ENCODE results near the gene JMJD1C.

The JMJD1C gene

GRCh38 chr10:63465293-63466143 lies at the start of gene JMJD1C:
Gene JMJD1C (minus strand): TSS chr10:63465977. CDS start chr10:63465662, 315 bp downstream.
- peak within 1 kb of the TSS; percentile 87 for H2AFZ ChIP-seq
- peak within 1 kb of the TSS; percentile 81 for H3K9ac ChIP-seq
- peaks cover 19% of the 10 kb centered on the region for H3K79me2 ChIP-seq
- no peaks in the 10 kb centered on the region for H3K9me3 ChIP-seq (ENCODE audit: control insufficient read depth, low read length)
- peak; percentile 6 for TF ChIP-seq CTCF (IDR thresholded peaks at IDR 0.05)
- no peaks in the 10 kb centered on the region for H3K36me3 ChIP-seq (ENCODE audit: control insufficient read depth, insufficient read depth, low read length)
- H3K4me1 ChIP-seq, result peaks cover 2% of the 10 kb centered on the region
- peak within 1 kb of the TSS; percentile 94 for H3K27ac ChIP-seq
- no peaks in the 10 kb centered on the region for H3K27me3 ChIP-seq (ENCODE audit: control insufficient read depth, insufficient read depth, low read length)
- H3K4me3 ChIP-seq (ENCODE audit: low read depth, low read length), result peak within 1 kb of the TSS; percentile 81
- peak within 1 kb of the TSS; percentile 57 for H3K4me2 ChIP-seq (ENCODE audit: low read length)

- H3K9ac ChIP-seq, result no peak overlapping the region
- H3K4me1 ChIP-seq, result peaks cover 25% of the 10 kb centered on the region
- no peaks in the 10 kb centered on the region for H3K27me3 ChIP-seq (ENCODE audit: control insufficient read depth, insufficient read depth, low read length)
- no peaks in the 10 kb centered on the region for H3K9me3 ChIP-seq (ENCODE audit: control insufficient read depth, low read length)
- H3K79me2 ChIP-seq, result peaks cover 63% of the 10 kb centered on the region
- no peak overlapping the region for H3K4me3 ChIP-seq (ENCODE audit: low read depth, low read length)
- no peak overlapping the region for H3K4me2 ChIP-seq (ENCODE audit: low read length)
- H3K27ac ChIP-seq, result no peak overlapping the region
- no peaks in the 10 kb centered on the region for H3K36me3 ChIP-seq (ENCODE audit: control insufficient read depth, insufficient read depth, low read length)
- no peak for TF ChIP-seq CTCF (IDR thresholded peaks at IDR 0.05)
- no peak overlapping the region for H2AFZ ChIP-seq
Measured at GRCh38 chr10:63515002-63515763, 49.4 kb upstream of the JMJD1C start.

- Histone ChIP-seq H3K27ac (no peak overlapping the region), H3K4me3 (ENCODE audit: low read depth, low read length) (no peak overlapping the region), H3K4me2 (ENCODE audit: low read length) (no peak overlapping the region), H3K4me1 (peaks cover 12% of the 10 kb centered on the region), H3K9me3 (ENCODE audit: control insufficient read depth, low read length) (no peaks in the 10 kb centered on the region), H3K9ac (no peak overlapping the region), H3K27me3 (ENCODE audit: control insufficient read depth, insufficient read depth, low read length) (no peaks in the 10 kb centered on the region), H3K36me3 (ENCODE audit: control insufficient read depth, insufficient read depth, low read length) (no peaks in the 10 kb centered on the region), H2AFZ (no peak overlapping the region), H3K79me2 (peaks cover 76% of the 10 kb centered on the region)
- no peak for TF ChIP-seq CTCF (IDR thresholded peaks at IDR 0.05)
Measured at GRCh38 chr10:63506554-63506953, 40.8 kb upstream of the JMJD1C start.

GRCh38 chr10:63505562-63505961 lies 39.8 kb upstream of the JMJD1C start:
- Histone ChIP-seq H3K4me1 (peaks cover 12% of the 10 kb centered on the region), H3K9ac (no peak overlapping the region), H3K27me3 (ENCODE audit: control insufficient read depth, insufficient read depth, low read length) (no peaks in the 10 kb centered on the region), H3K9me3 (ENCODE audit: control insufficient read depth, low read length) (no peaks in the 10 kb centered on the region), H3K79me2 (peaks cover 66% of the 10 kb centered on the region), H3K4me2 (ENCODE audit: low read length) (no peak overlapping the region), H3K4me3 (ENCODE audit: low read depth, low read length) (no peak overlapping the region), H3K36me3 (ENCODE audit: control insufficient read depth, insufficient read depth, low read length) (no peaks in the 10 kb centered on the region), H2AFZ (no peak overlapping the region), H3K27ac (no peak overlapping the region)
- no peak for TF ChIP-seq CTCF (IDR thresholded peaks at IDR 0.05)
